ENCODE measurements around the gene CEP128.

The CEP128 gene

GRCh38 chr14:80659783-80660182, 281.8 kb downstream of the CEP128 start:
- TF ChIP-seq, protein P1, sequence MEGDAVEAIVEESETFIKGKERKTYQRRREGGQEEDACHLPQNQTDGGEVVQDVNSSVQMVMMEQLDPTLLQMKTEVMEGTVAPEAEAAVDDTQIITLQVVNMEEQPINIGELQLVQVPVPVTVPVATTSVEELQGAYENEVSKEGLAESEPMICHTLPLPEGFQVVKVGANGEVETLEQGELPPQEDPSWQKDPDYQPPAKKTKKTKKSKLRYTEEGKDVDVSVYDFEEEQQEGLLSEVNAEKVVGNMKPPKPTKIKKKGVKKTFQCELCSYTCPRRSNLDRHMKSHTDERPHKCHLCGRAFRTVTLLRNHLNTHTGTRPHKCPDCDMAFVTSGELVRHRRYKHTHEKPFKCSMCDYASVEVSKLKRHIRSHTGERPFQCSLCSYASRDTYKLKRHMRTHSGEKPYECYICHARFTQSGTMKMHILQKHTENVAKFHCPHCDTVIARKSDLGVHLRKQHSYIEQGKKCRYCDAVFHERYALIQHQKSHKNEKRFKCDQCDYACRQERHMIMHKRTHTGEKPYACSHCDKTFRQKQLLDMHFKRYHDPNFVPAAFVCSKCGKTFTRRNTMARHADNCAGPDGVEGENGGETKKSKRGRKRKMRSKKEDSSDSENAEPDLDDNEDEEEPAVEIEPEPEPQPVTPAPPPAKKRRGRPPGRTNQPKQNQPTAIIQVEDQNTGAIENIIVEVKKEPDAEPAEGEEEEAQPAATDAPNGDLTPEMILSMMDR (IDR thresholded peaks at IDR 0.05; ENCODE audit: control insufficient read depth, insufficient read depth, low read depth, low read length, missing control alignments), result no peak
- no peak overlapping the region for H3K4me3 ChIP-seq (ENCODE audit: control insufficient read depth, low read depth, low read length)
- DNase-seq (ENCODE audit: low read depth), result no peak

DNA sequence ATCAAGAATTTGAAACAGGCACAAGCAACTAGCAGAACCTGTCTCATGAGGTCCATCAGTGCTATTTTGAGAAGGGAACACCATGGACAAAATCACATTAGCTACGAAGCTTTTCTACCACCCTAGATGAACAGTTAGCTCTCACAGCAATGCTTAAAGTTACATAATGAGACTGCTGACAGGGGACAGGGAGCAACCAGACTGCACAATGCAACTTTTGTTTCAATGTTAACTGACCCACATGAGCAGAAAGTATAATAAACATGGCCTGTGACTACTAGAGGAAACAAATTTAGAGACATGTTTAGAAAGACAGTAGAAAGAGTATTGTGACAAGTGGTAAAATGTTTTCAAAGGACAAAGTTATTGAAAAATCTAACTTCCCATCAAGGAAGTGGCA, 282.8 kb downstream of the CEP128 start:
- no peak for DNase-seq (ENCODE audit: low read depth)
- H3K4me3 ChIP-seq (ENCODE audit: control insufficient read depth, low read depth, low read length), result no peak overlapping the region
- TF ChIP-seq, protein P1 (IDR thresholded peaks at IDR 0.05; ENCODE audit: control insufficient read depth, insufficient read depth, low read depth, low read length, missing control alignments), result no peak

DNA sequence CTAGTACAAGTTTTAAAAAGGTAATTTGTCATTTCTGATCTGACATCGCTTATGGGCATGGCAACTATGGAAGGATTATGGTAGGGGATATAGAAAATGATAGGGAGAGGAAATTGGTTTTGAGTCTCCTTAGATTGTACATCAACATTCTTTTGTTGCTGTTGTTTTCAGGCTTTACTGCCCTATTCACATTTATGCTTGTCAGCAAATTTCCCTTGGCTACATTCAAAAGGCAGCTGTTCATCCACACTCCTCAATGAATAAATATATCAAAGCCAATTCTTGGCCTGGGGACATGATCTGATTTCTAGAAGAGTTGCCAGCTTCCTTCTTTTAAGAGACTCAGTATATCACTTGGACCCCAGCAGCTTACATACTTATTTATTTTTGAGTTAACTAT, 283.4 kb downstream of the CEP128 start:
- TF ChIP-seq, protein P1 (IDR thresholded peaks at IDR 0.05; ENCODE audit: control insufficient read depth, insufficient read depth, low read depth, low read length, missing control alignments), result no peak
- H3K4me3 ChIP-seq (ENCODE audit: control insufficient read depth, low read depth, low read length), result no peak overlapping the region
- no peak for DNase-seq (ENCODE audit: low read depth)

DNA sequence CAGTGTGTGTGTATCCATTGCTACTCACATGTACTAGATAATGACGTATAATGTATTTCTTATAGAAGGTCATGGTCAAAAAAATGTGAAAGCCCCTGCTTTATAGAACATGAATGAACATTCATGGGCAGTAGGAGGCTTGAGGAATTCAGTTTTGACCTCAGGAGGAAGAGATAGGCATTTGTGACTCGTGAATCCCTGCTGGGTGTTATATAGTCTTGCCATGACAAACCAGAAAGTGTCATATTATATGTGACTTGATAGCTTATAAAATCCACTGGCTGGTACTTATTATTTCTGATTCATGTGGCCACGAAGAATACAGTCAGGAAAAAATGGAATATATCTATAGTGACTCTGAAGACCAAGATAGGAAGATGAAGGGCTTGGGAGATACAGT, 287.6 kb downstream of the CEP128 start:
- no peak overlapping the region for H3K4me3 ChIP-seq (ENCODE audit: control insufficient read depth, low read depth, low read length)
- DNase-seq (ENCODE audit: low read depth), result no peak
- TF ChIP-seq, protein P1 (IDR thresholded peaks at IDR 0.05; ENCODE audit: control insufficient read depth, insufficient read depth, low read depth, low read length, missing control alignments), result no peak

- TF ChIP-seq, protein P1 (IDR thresholded peaks at IDR 0.05; ENCODE audit: control insufficient read depth, insufficient read depth, low read depth, low read length, missing control alignments), result no peak
- H3K4me3 ChIP-seq (ENCODE audit: control insufficient read depth, low read depth, low read length), result no peak overlapping the region
- DNase-seq (ENCODE audit: low read depth), result no peak
Measured at GRCh38 chr14:80645667-80646413, 295.7 kb downstream of the CEP128 start.

GRCh38 chr14:80644826-80645225, 296.7 kb downstream of the CEP128 start:
- no peak overlapping the region for H3K4me3 ChIP-seq (ENCODE audit: control insufficient read depth, low read depth, low read length)
- DNase-seq (ENCODE audit: low read depth), result no peak
- TF ChIP-seq, protein P1 (IDR thresholded peaks at IDR 0.05; ENCODE audit: control insufficient read depth, insufficient read depth, low read depth, low read length, missing control alignments), result no peak
